ENCODE results near the gene ADISSP.

GRCh38 chr20:3758566-3758965, 9.0 kb downstream of the ADISSP start:
- TF ChIP-seq REST (IDR thresholded peaks at IDR 0.05; ENCODE audit: insufficient read depth in 1 of 2, low read depth in 2 of 2, low read length in 2 of 2) (no peak), POLR2AphosphoS5 (IDR thresholded peaks at IDR 0.05; ENCODE audit: low read depth, low read length) (no peak)
